Peyer's patch (tissue), 4 donors: Measurements from ENCODE around the gene ZFAND5.

Source experiments
- CTCF ChIP-seq, 6 experiments: fragments of 450-650 bp in 4 of 6; fragments of 200-600 bp in 2 of 6; sonication (generic) in 1 of 6; IDR thresholded peaks; one replicate each; pipeline ENCODE4 v1.5.1; 2017 to 2019; ENCODE audit warnings: antibody characterized with exemption in 6 of 6, mild to moderate bottlenecking in 3 of 6, moderate library complexity in 1 of 6
- POLR2A ChIP-seq, 2 donors: fragments of 450-650 bp; IDR thresholded peaks; one replicate each; pipeline ENCODE4 v1.5.1; 2017; ENCODE audit warnings: antibody characterized with exemption in 2 of 2, mild to moderate bottlenecking in 2 of 2, moderate library complexity in 2 of 2

- no peak for TF ChIP-seq CTCF (IDR thresholded peaks at IDR 0.05)
- no peak for TF ChIP-seq POLR2A (IDR thresholded peaks at IDR 0.05)
Observed at GRCh38 chr9:72313507-72313906, 51.5 kb downstream of the ZFAND5 start.
